Endodermal cell (in vitro differentiated cells): ENCODE measurements around the gene RAB40C. TPM values are rescaled to one million over a fixed set of nuclear protein-coding genes. Genes with fewer than 3 reads are reported as not detected.

Source experiments
- DNase-seq: peaks from one replicate; pipeline ENCODE4 v3.0.0-alpha.2; 2017
- H3K27ac ChIP-seq: 2 replicates; pipeline ENCODE4 v1.5.1; 2013; ENCODE audit warnings: mild to moderate bottlenecking, low read depth, low read length, moderate library complexity
- H3K27me3 ChIP-seq: 2 replicates; pipeline ENCODE4 v1.6.1; 2013; ENCODE audit warnings: mild to moderate bottlenecking, low read length, moderate library complexity; ENCODE audit not compliant: insufficient read depth, control insufficient read depth, poor library complexity, severe bottlenecking
- H3K36me3 ChIP-seq: 2 replicates; pipeline ENCODE4 v1.7.0; 2013; ENCODE audit warnings: mild to moderate bottlenecking, low read length, moderate library complexity; ENCODE audit not compliant: control insufficient read depth, insufficient read depth
- H3K4me1 ChIP-seq: one replicate; pipeline ENCODE4 v1.7.0; 2013; ENCODE audit warnings: low read length; ENCODE audit not compliant: control insufficient read depth, insufficient read depth
- H3K4me3 ChIP-seq: 2 replicates; pipeline ENCODE4 v1.5.1; 2013; ENCODE audit warnings: mild to moderate bottlenecking, low read length, moderate library complexity
- H3K9ac ChIP-seq: 2 replicates; pipeline ENCODE4 v1.6.1; 2013; ENCODE audit warnings: mild to moderate bottlenecking, low read length, moderate library complexity; ENCODE audit not compliant: poor library complexity, severe bottlenecking; ENCODE audit errors: extremely low read depth
- H3K9me3 ChIP-seq: 2 replicates; pipeline ENCODE4 v1.6.1; 2013; ENCODE audit warnings: mild to moderate bottlenecking, low read length, moderate library complexity; ENCODE audit not compliant: control insufficient read depth
- H3K27ac Mint-ChIP-seq: 2 replicates; pipeline ENCODE4 v1.8.0; 2020; ENCODE audit warnings: mixed read lengths
- H3K27me3 Mint-ChIP-seq: 2 replicates; pipeline ENCODE4 v1.8.0; 2021; ENCODE audit warnings: mild to moderate bottlenecking, mixed read lengths; ENCODE audit not compliant: insufficient read depth
- H3K36me3 Mint-ChIP-seq: 2 replicates; pipeline ENCODE4 v1.8.0; 2020; ENCODE audit warnings: low read depth, mixed read lengths
- H3K4me1 Mint-ChIP-seq: 2 replicates; pipeline ENCODE4 v1.8.0; 2020; ENCODE audit warnings: mixed read lengths
- H3K4me3 Mint-ChIP-seq: 2 replicates; pipeline ENCODE4 v1.8.0; 2020; ENCODE audit warnings: mild to moderate bottlenecking, moderate library complexity, mixed read lengths
- H3K9me3 Mint-ChIP-seq: 2 replicates; pipeline ENCODE4 v1.8.0; 2020; ENCODE audit warnings: mild to moderate bottlenecking, mixed read lengths
- CTCF ChIP-seq: fragments of 200-600 bp; sonication (generic); conservative IDR thresholded peaks from 2 replicates; pipeline ENCODE4 v1.5.0; 2021; ENCODE audit warnings: antibody characterized with exemption, mild to moderate bottlenecking
- WGBS, 2 experiments: methylation state at CpG; one replicate each; pipeline versions ENCODE4 v1.1.5 to v1.1.7; 2013; ENCODE audit warnings: missing lambda C conversion rate in 2 of 2, mixed read lengths in 1 of 2; ENCODE audit not compliant: insufficient coverage in 1 of 2, insufficient read length in 1 of 2; 5-methylcytosine and 5-hydroxymethylcytosine counted together
- total RNA-seq, 2 donors: library from RNA; stranded (reverse); fragmentation: NEBNext Ultra II Directional in 1 of 2; extraction: Animal tissue kit (Norgen Biotek cat#: 25700) in 1 of 2; gene quantifications; 2 replicates in 1 of 2; 3 replicates in 1 of 2; pipeline ENCODE4 v1.2.1, GENCODE V29; 2021

The RAB40C gene
- total RNA-seq, 2 donors from 2014 or later: 21.3 to 25.9 TPM

- H3K27ac Mint-ChIP-seq: no peak overlapping the region
- no peaks in the 10 kb centered on the region for H3K4me1 Mint-ChIP-seq
- Histone ChIP-seq H3K9ac (no peak overlapping the region), H3K36me3 (no peaks in the 10 kb centered on the region), H3K9me3 (no peaks in the 10 kb centered on the region), H3K27ac (no peak overlapping the region), H3K27me3 (no peaks in the 10 kb centered on the region), H3K4me3 (no peak overlapping the region), H3K4me1 (no peaks in the 10 kb centered on the region)
- no peak for DNase-seq
- H3K36me3 Mint-ChIP-seq: peaks cover 6% of the 10 kb centered on the region
- no peak for TF ChIP-seq CTCF
- no peaks in the 10 kb centered on the region for H3K27me3 Mint-ChIP-seq
- H3K9me3 Mint-ChIP-seq: no peaks in the 10 kb centered on the region
- H3K4me3 Mint-ChIP-seq: no peak overlapping the region
- WGBS, 2 experiments: 97% methylated on average over 17 to 21 of the region's 21 CpGs
Observed at GRCh38 chr16:548586-548985, 41.3 kb upstream of the RAB40C start.

GRCh38 chr16:549544-550263 lies 40.2 kb upstream of the RAB40C start:
- Histone ChIP-seq H3K4me1 (no peaks in the 10 kb centered on the region), H3K27ac (no peak overlapping the region), H3K9ac (no peak overlapping the region), H3K36me3 (no peaks in the 10 kb centered on the region), H3K4me3 (no peak overlapping the region), H3K27me3 (no peaks in the 10 kb centered on the region), H3K9me3 (no peaks in the 10 kb centered on the region)
- Mint-ChIP-seq H3K4me1 (no peaks in the 10 kb centered on the region), H3K27me3 (no peaks in the 10 kb centered on the region), H3K27ac (no peak overlapping the region), H3K36me3 (peaks cover 9% of the 10 kb centered on the region), H3K4me3 (no peak overlapping the region), H3K9me3 (no peaks in the 10 kb centered on the region)
- DNase-seq: peak; percentile 81
- peak; percentile 67 for TF ChIP-seq CTCF
- WGBS, 2 experiments: 96% methylated on average over 32 to 54 of the region's 54 CpGs

- H3K9me3 Mint-ChIP-seq: no peaks in the 10 kb centered on the region
- no peaks in the 10 kb centered on the region for H3K4me1 Mint-ChIP-seq
- no peak for TF ChIP-seq CTCF
- H3K27me3 Mint-ChIP-seq: no peaks in the 10 kb centered on the region
- Histone ChIP-seq H3K4me3 (no peak overlapping the region), H3K27me3 (no peaks in the 10 kb centered on the region), H3K27ac (no peak overlapping the region), H3K36me3 (no peaks in the 10 kb centered on the region), H3K9me3 (no peaks in the 10 kb centered on the region), H3K9ac (no peak overlapping the region), H3K4me1 (no peaks in the 10 kb centered on the region)
- 98% methylated on average over 19 to 28 of the region's 28 CpGs for WGBS, 2 experiments
- peaks cover 9% of the 10 kb centered on the region for H3K36me3 Mint-ChIP-seq
- no peak overlapping the region for H3K4me3 Mint-ChIP-seq
- no peak for DNase-seq
- no peak overlapping the region for H3K27ac Mint-ChIP-seq
Observed at GRCh38 chr16:551210-551609, 38.7 kb upstream of the RAB40C start.
